HG03571 (cell line): Measurements from ENCODE around the gene SFXN5.
"Not testable (repeated sequence)": the region's sequence is repeated elsewhere in the genome, so short reads cannot be mapped to it uniquely, and the experiment has no call there.

ENCODE experiments used
- ATAC-seq: cut with Tn5 transposase; IDR thresholded peaks from one replicate; pipeline ENCODE4 v1.9.1; 2021; ENCODE audit not compliant: unreplicated experiment

SFXN5 gene, protein sequence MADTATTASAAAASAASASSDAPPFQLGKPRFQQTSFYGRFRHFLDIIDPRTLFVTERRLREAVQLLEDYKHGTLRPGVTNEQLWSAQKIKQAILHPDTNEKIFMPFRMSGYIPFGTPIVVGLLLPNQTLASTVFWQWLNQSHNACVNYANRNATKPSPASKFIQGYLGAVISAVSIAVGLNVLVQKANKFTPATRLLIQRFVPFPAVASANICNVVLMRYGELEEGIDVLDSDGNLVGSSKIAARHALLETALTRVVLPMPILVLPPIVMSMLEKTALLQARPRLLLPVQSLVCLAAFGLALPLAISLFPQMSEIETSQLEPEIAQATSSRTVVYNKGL

DNA sequence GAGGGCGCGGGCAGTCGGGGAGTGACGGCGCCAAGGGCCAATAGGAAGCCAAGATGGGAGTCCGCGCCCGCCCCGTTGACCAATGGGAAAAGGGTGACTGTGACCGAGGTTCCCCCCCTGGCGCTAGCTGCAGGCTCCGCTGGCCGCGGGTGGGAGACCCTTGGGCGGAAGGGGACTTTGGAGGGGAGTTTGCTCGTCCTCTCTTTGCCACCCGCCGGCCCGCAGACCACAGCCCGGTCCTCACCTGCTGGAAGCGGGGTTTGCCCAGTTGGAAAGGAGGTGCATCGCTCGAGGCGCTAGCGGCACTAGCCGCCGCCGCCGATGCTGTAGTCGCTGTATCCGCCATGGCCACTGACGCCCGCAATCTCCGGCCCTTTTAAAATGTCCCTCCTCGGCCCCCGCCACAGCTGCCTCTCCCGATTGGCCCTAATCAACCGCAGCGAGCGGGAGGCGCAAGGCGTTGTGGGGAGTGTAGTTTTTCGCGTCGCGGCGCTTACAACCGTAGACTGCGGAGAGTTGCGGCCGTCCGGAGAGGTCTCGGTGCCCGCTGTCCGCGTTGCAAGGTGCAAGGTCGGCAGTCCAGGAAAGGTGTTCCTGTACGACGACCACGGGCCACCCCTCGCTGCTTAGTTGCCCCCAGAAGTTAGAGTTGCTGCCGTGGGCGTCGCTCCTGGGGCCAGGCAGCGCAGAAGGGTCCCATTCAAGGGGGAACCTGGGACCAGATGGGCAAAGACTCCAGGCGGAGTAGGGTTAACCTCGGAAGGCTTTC lies at the start of gene SFXN5:
SFXN5 (minus strand) TSS at position 353 of the 769 bp plus-strand sequence; CDS start at position 346, 7 bp downstream.
- peak; percentile 93 for ATAC-seq

DNA sequence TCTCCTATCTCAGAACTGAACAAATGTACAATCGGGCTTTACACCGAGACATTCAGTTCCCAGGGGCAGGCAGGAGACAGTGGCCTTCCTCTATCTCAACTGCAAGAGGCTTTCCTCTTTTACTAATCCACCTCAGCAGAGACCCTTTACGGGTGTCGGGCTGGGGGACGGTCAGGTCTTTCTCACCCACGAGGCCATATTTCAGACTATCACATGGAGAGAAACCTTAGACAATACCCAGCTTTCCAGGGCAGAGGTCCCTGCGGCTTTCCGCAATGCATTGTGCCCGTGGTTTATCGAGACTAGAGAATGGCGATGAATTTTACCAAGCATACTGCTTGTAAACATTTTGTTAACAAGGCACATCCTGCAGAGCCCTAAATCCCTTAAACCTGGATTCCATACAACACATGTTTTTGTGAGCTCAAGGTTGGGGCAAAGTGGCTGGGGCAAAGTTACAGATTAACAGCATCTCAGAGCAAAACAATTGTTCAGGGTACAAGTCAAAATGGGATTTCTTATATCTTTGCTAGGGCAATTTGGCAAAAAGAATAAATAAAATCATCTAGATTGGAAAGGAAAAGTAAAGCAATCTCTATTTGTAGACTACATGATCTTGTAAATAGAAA lies 48.2 kb upstream of the SFXN5 start:
- ATAC-seq: not testable (repeated sequence)

DNA sequence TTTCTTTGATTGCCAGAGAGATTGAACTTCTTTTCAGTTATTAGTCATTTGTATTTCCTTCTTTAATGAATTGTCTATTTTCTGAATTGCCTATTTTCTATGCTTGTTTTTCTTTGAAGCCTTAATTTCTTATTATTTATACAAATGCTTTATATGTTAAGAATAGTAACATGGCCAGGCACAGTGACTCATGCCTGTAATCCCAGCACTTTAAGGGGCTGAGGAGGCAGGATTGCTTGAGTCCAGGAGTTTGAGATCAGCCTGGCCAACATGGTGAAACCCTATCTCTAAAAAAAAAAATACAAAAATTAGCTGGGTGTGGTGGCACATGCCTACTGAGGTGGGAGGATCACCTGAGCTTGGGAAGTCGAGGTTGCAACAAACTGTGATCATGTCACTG lies 45.9 kb upstream of the SFXN5 start:
- no peak for ATAC-seq

DNA sequence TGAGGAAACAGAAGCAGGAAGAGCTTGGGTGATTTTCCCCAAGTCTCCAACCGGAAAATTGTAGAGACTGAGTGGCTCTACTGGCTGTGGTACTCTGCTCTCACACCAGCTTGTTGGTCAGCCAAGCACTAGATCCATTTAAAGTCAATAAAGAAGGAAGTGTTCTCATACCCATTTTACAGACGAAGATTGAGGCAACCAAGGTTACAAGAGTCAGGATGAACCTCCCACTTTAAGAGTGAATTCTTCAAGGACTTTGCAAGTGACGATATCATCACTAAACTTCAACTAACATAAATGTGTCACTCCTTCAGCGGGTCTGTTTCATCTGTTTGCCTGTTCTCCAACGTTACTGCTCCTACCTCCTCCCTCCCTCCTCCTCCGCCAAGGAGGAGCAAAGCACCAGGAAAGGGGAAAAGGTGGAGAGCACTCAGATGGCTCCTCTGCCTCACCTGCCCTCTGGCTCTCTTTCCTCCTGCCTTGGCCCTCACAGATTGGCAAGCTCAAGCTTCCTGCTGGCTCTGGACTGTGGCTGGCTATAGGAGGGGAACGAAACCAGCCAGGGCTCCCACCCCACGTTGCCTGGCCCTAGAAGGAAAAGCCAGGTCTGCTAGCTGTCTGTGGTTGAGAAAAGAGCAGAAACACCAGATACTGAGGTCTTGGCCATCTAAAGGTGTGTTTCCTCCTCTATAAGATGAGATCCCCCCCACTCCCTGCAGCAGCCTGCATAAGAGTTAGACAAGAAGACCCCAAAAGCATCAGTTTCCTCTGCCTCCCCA lies 44.9 kb upstream of the SFXN5 start:
- ATAC-seq: no peak

DNA sequence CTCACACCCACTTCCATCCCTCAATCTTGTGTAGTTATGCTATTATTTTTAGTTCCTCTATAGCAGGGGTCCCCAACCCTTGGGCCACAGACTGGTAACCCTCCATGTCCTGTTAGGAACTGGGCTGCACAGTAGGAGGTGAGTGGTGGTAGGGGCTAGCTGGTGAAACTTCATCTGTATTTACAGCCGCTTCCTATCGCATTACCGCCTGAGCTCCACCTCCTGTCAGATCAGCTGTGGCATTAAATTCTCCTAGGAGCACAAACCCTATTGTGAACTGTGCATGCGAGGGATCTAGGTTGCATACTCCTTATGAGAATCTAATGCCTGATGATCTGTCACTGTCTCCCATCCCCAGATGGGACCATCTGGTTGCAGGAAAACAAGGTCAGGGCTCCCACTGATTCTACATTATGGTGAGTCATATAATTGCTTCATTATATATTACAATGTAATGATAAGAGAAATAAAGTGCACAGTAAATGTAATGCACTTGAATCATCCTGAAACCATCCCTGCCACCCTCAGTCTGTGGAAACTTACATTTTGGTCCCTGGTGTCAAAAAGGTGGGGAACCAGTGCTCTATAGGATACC lies 42.9 kb upstream of the SFXN5 start:
- ATAC-seq: no peak

DNA sequence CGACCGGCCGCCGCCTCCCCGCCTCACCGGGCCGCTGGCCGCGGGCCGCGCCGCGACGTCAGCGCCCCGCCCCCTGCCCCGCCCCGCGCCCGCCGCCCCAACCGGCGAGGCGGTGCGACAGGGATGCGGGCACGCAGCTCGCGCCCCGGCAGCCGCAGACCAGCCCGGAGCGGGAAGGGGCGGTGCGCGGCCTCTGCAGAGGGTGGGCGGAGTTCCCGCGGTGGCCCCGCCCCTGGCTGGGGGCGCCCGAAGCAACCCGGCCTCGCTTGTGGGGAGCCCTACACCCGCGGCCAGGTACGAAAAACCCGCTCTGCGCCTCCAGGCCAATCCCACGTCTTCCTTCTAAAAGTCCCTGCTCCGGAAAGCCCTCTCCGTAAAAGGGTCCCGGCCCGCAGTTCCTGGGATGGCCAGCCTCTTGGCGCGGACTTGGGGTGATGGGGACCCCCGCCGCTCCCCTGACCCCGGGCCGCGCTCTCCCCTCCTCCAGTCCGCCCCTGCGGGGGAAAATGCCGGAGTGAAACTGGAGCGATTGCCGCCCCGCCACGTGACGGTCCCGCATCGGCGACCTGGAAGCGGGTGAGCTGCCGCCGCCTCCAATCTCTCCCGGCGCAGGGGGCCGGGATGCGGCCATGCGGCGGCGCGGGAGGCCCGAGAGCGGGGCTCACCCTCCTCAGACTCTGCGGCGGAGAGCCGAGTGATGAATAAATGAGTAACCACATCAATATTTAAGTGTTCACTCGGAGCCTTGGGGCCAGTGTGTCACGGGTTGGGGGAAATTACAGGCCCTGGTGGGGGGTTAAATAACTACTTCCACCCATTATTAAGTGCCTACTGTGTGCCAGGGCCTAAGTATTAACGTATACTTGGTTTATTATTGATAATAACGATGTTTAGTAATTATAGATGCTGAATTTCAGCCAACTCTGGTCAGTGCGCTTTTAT lies 41.7 kb upstream of the SFXN5 start, which contains the start of gene RAB11FIP5:
RAB11FIP5 (minus strand) TSS at position 36 of the 942 bp plus-strand sequence. CDS start 171 bp downstream, outside the sequence.
- ATAC-seq: peak; percentile 80

DNA sequence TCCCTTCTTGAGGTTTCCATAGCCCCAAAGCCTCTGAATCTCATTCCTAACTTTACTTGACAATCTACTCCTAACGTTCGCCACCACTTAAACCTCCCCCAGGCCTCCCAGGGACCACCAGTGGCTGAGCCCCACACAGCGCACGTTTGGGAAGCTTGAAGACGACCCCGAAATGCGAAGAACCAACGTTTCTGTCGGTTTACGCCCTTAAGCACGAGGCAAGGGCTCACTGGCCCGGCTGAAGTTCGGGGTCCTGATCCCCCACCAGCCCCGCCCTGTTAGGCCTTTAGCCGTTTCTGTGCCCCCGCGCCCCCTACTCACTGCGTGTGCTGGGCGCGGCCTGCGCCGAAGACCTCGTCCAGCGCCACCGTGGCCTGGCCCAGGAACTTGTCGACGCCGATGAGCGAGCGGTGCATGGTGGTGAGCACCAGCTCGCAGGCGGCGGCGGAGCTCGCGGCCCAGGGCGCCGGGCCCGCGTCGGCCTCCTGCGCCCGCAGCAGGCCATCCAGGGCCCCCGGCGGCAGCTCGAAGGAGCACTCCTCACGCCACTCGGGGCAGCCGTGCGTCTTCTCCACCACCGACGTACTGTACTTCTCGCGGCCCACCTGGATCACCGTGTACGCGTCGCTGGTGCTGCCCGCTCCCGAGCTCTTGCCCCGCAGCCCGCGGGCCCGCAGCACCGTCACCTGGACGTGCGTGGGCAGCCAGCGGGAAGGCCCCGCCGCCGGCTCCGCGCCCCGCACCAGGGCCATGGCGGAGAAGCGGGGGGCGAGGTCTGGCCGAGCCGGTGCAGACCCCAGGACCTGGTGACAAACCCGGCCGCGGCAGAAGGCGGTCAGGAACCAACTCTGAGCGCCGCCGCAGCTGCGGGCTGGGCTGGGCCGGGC lies 40.8 kb upstream of the SFXN5 start:
- ATAC-seq: no peak

DNA sequence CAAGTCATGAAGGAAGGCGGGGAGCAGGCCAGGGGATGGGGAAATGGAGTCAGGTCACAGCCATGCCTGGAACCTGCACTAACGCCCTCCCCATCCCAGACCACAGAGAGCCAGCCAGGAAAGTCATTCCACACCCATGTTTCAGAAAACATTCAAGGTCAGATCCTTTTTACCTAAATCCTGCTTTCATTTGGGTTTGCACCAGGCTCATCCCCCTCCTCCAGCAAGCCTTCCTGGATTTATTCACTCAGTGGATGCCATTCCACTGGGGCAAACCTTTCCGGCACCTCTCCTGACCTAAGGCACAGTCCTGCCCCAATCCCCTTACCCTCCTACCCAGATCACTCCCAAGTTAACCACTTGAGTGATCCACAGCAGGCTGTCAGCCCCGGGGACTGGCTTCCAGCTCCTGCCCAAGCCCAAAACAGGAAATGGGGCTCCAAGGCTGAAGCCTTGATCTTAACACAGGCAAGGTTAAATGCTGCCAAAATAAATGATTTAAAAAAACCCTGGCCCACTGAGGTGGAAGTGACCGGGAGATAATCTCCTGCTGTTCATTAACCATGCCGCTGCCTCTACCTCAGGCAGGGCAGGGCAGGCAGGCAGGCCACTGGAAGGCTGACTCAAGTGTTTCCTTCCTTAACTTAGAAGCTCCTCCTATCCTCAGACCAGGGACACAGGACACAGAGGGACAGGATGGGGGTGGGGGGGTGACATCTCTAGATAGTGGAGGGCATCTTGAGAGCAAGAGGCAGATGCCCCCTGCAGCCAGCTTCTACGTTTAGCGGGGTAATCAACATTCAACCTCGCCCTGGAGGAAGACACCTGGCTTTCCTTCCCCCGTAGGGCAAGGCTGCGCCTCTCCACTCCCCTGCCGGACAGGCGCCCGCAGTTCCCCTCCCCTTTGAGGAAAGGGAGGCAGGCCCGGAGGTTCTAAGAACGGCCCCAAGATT lies 39.8 kb upstream of the SFXN5 start:
- ATAC-seq: no peak

DNA sequence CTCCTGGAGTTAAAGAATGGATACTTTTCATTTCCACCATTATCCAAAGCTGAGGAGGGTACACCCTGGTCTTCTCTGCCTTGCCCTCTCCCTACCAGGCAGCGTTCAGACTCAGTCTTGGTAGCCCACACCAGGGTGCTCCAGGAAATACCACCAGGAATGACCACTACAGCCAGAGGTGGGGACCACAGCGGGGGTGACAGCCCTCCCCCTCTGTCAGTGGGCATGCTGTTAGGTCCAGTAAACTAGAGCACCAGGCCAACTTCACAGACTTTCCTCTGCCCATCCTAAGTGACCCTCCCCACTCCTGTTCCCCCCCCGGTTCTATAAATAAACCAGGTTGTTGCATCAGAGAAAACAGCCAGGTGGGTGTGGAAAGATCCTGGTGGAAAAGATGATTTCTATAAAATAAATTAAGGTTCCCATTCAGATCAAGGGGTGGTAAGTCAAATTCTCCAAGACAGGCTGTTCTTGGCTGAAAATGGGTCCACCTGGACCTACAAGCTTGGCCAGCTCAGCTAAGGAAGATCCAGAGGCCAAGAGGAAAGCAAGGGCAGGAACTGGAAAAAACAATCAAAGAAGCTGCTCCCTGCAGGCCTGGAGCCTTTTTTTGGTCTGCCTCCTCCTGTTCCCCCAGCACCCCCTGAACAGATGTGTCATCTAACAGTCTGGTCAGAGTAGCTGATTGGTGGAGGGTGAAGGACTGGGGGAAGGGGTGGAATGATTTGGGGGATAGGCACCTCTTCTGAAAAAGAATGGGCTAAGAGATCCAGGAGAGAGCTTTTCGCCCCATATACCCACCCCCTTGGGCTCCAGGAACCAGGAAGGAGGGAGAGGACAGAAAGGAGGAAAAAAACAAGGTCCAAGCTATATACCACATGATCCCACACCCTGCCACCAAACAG lies 38.9 kb upstream of the SFXN5 start:
- no peak for ATAC-seq

DNA sequence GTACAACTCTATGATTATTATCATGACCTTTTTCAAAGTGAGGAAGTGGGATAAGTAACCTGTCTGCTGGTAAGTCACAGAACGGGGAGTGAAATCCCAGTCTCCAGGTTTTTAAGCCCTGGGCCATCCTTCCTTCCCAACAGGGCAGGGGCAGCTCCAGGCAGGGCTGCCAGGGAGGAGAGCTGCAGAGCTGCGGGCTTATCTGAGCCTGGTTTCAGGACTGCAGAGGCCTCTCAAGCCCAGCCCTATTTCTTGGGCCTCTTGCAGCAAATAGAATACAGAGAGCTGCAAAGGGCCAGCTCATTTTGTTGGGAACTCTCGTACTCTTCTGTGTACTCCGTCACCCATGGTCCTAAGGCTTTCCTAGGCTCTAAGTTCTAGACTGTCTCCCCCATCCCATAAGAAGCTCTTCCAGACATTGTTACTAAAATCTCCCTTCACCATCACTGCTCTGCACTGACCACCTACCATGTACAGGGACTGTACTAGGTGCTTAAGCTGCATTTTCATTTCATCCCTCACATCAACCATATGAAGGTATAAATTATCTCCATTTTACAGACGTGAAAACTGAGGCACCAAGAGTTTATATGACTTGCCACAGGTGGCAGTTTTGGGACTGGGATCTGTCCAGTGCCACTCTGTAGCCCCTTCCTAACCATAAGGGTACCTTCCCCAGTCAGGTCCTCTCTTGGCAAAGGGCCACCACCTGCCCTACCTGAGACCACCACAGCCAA lies 38.1 kb upstream of the SFXN5 start:
- ATAC-seq: no peak

DNA sequence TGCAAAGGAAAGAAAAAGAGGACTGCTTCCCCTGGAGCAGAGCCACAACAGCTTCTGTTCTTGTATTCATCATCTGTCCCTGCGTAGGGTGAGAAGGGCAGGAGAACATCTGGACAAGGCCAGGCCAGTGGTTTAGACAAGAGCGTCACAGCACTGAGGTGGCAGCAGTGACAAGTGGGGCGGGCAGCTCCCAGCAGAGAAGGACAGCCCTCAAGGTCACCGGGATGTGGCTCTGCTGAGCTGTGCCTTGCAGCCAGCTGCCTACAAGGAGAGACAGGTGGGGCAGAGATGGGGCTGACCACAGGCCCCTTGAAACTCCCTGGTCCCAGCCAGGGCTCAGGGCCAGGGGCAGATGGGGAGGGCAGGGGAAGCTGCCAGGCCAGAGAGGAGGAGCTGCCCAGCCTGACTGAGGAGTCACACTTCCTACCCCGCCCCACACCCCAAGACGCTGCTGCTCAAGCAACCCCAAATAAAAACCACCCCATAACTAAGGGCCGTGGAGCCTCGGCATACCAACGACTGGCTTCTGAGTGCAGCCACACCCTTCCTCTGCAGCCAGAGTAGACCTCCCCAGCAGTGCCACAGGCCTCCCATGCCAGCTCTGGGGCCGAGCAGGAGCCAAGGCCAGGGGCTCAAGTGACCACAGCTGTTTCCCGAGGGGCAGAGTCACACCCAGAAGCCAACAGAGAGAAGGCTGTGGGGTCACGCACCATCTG lies 35.9 kb upstream of the SFXN5 start:
- ATAC-seq: no peak

DNA sequence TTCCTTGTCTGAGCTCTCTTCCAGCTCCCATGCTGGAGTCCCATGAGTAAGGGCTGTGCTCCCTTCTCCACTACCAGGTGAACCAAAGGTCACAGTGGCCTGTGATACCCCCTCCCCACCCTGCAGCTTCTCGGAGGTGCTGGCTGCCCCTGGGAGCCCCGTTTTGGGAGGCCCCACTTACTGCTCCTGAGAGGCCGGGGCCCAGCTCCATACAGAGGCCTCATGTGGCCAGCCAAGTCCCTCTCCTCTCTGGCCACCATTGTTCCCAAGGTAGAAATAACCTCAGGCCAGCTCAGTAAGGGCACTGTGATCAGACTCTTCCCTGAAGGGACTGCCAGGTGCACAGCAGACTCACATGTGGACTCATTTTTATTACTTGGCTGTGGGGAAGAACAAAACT lies 35.3 kb upstream of the SFXN5 start:
- ATAC-seq: no peak

DNA sequence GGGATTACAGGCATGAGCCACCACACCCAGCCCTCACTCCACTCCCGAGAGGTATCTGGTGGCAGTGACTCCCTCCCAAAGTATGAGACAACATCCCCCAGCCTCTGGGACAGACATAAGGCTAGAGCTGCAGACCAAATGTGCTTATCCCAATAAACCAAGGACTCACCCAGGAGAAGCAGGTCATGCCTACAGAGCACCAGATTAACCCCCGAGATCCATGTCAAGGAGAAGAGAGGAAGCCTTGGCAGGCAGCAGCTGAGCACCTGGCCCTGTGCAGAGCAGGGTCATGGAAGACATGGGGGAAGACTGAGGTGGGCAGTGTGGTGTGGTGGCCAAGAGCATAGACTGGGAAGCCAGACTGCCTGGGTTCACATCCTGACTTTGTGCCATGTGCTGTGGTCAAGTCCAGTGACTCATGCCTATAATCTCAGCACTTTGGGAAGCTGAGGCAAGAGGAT lies 34.0 kb upstream of the SFXN5 start:
- no peak for ATAC-seq

DNA sequence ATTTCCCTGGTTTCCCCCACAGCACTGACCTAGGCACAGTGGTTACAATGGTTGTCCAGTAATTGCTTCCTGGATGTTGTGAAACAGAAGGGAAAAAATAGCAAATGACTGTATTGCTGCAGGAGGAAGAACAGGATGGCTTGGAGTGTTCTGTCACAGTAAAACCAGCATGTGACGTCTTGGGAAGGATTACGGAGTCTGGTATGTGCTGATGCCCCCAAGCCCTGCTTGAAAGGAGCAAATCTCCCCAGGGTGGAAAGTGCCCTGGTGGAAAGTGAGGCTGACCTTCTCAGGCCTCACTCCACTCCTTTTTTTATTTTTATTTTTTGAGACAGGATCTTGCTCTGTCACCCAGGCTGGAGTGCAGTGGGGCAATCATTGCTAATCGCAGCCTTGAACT lies 33.4 kb upstream of the SFXN5 start:
- ATAC-seq: no peak

DNA sequence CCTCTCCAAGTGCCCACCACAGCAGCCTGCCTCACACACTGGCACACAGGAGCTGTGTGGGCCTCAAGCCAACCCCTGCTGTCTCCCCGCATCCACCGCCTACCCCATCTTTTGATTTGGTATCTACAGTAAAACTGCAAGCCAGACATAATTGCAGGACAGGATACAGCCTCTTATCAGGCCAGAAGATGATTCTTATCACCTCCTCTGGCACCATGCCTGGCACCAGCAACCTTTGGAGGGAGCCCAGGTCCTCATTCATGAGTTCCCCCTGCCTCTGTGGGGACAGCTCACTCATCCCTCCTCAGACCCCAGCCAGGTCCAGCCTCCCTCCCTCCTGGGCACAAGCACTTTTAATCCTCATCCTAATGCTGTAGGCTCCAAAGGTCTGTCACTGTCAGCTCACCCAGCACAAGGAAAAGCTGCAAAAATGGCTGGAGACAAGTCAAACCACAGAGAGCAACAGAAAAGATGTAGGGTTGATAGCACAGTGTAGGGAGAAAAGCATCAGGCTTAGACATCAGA lies 31.6 kb upstream of the SFXN5 start:
- no peak for ATAC-seq
